WTC11 (cell line): ENCODE results near the gene RIOK1.

ENCODE experiments used
- ATF2 ChIP-seq: sonication (generic); formaldehyde crosslinking; IDR thresholded peaks from 2 replicates; pipeline ENCODE4 v1.8.1; 2022; ENCODE audit warnings: low read depth, missing genetic modification reagents, borderline replicate concordance
- CREB1 ChIP-seq: sonication (generic); formaldehyde crosslinking; IDR thresholded peaks from 2 replicates; pipeline ENCODE4 v1.8.0; 2023; ENCODE audit warnings: mild to moderate bottlenecking, missing genetic modification reagents
- JUN ChIP-seq: sonication (generic); formaldehyde crosslinking; IDR thresholded peaks from 2 replicates; pipeline ENCODE4 v1.8.0; 2023; ENCODE audit warnings: mild to moderate bottlenecking, missing genetic modification reagents
- MAX ChIP-seq: sonication (generic); formaldehyde crosslinking; IDR thresholded peaks from 2 replicates; pipeline ENCODE4 v1.8.0; 2022; ENCODE audit warnings: mild to moderate bottlenecking, missing genetic modification reagents
- NFE2L1 ChIP-seq: sonication (generic); formaldehyde crosslinking; IDR thresholded peaks from 2 replicates; pipeline ENCODE4 v1.8.1; 2023; ENCODE audit warnings: missing genetic modification reagents
- NR2C2 ChIP-seq: sonication (generic); formaldehyde crosslinking; IDR thresholded peaks from 2 replicates; pipeline ENCODE4 v1.8.0; 2022; ENCODE audit warnings: mild to moderate bottlenecking, missing genetic modification reagents
- SP1 ChIP-seq: sonication (generic); formaldehyde crosslinking; conservative IDR thresholded peaks from 2 replicates; pipeline ENCODE4 v1.8.1; 2022; ENCODE audit warnings: missing genetic modification reagents
- ZNF263 ChIP-seq: sonication (generic); formaldehyde crosslinking; IDR thresholded peaks from 2 replicates; pipeline ENCODE4 v1.8.1; 2022; ENCODE audit warnings: low read depth, mild to moderate bottlenecking, moderate library complexity, missing genetic modification reagents
- ZNF317 ChIP-seq: sonication (generic); formaldehyde crosslinking; IDR thresholded peaks from 2 replicates; pipeline ENCODE4 v1.8.1; 2023; ENCODE audit warnings: low read depth, mild to moderate bottlenecking, moderate library complexity, missing genetic modification reagents, borderline replicate concordance
- TF ChIP-seq, protein P1 (sequence below): fragments of 200-600 bp; IDR thresholded peaks from 2 replicates; pipeline ENCODE4 v1.8.0; 2022; ENCODE audit warnings: antibody characterized with exemption
- TF ChIP-seq, protein P2 (sequence below): sonication (generic); formaldehyde crosslinking; conservative IDR thresholded peaks from 2 replicates; pipeline ENCODE4 v1.8.1; 2023; ENCODE audit warnings: mild to moderate bottlenecking, low read depth, missing genetic modification reagents, moderate library complexity
- TF ChIP-seq, protein P3 (sequence below): sonication (generic); formaldehyde crosslinking; IDR thresholded peaks from 2 replicates; pipeline ENCODE4 v1.8.0; 2022; ENCODE audit warnings: mild to moderate bottlenecking, missing genetic modification reagents

GRCh38 chr6:7440476-7440875 lies 50.9 kb downstream of the RIOK1 start:
- TF ChIP-seq CREB1 (CRISPR knock-in tag) (no peak), NR2C2 (CRISPR knock-in tag) (no peak), SP1 (CRISPR knock-in tag) (no peak), JUN (no peak), MAX (CRISPR knock-in tag) (no peak), ZNF317 (no peak), ZNF263 (CRISPR knock-in tag) (no peak), ATF2 (CRISPR knock-in tag) (no peak), NFE2L1 (CRISPR knock-in tag) (no peak)
- TF ChIP-seq, protein P1, sequence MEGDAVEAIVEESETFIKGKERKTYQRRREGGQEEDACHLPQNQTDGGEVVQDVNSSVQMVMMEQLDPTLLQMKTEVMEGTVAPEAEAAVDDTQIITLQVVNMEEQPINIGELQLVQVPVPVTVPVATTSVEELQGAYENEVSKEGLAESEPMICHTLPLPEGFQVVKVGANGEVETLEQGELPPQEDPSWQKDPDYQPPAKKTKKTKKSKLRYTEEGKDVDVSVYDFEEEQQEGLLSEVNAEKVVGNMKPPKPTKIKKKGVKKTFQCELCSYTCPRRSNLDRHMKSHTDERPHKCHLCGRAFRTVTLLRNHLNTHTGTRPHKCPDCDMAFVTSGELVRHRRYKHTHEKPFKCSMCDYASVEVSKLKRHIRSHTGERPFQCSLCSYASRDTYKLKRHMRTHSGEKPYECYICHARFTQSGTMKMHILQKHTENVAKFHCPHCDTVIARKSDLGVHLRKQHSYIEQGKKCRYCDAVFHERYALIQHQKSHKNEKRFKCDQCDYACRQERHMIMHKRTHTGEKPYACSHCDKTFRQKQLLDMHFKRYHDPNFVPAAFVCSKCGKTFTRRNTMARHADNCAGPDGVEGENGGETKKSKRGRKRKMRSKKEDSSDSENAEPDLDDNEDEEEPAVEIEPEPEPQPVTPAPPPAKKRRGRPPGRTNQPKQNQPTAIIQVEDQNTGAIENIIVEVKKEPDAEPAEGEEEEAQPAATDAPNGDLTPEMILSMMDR = no peak
- TF ChIP-seq, protein P2, sequence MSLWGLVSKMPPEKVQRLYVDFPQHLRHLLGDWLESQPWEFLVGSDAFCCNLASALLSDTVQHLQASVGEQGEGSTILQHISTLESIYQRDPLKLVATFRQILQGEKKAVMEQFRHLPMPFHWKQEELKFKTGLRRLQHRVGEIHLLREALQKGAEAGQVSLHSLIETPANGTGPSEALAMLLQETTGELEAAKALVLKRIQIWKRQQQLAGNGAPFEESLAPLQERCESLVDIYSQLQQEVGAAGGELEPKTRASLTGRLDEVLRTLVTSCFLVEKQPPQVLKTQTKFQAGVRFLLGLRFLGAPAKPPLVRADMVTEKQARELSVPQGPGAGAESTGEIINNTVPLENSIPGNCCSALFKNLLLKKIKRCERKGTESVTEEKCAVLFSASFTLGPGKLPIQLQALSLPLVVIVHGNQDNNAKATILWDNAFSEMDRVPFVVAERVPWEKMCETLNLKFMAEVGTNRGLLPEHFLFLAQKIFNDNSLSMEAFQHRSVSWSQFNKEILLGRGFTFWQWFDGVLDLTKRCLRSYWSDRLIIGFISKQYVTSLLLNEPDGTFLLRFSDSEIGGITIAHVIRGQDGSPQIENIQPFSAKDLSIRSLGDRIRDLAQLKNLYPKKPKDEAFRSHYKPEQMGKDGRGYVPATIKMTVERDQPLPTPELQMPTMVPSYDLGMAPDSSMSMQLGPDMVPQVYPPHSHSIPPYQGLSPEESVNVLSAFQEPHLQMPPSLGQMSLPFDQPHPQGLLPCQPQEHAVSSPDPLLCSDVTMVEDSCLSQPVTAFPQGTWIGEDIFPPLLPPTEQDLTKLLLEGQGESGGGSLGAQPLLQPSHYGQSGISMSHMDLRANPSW = no peak
- TF ChIP-seq, protein P3, sequence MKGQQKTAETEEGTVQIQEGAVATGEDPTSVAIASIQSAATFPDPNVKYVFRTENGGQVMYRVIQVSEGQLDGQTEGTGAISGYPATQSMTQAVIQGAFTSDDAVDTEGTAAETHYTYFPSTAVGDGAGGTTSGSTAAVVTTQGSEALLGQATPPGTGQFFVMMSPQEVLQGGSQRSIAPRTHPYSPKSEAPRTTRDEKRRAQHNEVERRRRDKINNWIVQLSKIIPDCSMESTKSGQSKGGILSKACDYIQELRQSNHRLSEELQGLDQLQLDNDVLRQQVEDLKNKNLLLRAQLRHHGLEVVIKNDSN = no peak
